ENCODE measurements around the gene CCDC171.
"Not testable (repeated sequence)": the region's sequence is repeated elsewhere in the genome, so short reads cannot be mapped to it uniquely, and the experiment has no call there.

The CCDC171 gene

DNA sequence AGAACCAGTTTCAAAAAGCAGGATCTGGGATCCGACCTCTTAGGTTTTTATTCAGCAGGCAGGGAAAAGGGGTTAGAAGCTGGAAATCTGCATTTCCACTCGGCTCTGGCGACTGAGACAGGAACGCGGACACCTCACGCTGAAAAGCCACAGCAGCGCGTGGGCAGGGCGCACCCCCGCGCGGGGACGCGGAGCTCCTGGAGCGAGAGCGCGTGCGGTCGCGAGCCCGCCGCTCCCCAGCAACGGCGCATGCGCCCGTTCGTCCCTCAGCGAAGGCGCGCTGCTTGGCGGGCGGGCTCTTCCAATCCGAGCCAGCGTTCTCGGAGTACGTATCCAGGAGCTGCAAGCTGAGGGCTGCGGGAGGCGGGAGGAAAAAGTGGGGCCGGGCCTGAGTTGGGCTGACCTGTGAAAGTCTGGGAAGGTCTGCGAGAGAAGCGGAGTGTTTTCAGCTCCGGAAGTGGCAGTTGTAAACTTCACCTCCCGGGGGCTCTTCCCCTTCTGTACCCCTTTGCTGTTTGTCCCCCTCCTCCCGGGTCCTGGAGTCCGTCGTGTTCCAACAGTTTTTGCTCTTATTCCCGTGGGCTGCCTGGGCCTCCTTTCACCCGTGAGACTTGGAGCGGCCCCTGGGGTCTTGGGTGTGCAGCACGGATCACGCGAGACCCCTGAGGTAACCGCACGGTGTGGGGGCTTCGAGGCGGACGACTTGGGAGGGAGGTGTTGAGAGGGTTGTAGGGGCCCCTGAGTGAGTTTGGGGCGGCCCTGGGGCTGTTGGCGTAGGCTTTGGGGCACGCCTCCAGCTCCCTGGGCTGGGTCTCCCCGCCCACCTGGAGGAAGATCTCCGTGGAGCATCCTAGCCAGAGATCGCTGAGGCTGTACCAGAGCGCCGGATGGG, at the start of gene CCDC171:
CCDC171 (plus strand) TSS at position 408 of the 892 bp plus-strand sequence. CDS start 11,046 bp downstream, outside the sequence.
- DNase-seq (ENCODE audit: low read depth), result peak; percentile 60

- DNase-seq (ENCODE audit: low read depth), result no peak
These were observed 46.9 kb upstream of the CCDC171 start for GRCh38 chr9:15505921-15506320.

GRCh38 chr9:15509931-15510788, 42.7 kb upstream of the CCDC171 start:
- peak; percentile 32 for DNase-seq (ENCODE audit: low read depth)

- peak; percentile 64 for DNase-seq (ENCODE audit: low read depth)
These were observed 41.9 kb upstream of the CCDC171 start, which contains the start of gene PSIP1 for GRCh38 chr9:15510789-15511575. TSS of gene PSIP1 (minus strand) at chr9:15510970. CDS start at chr9:15510188, 782 bp downstream.

GRCh38 chr9:15512204-15512603, 40.6 kb upstream of the CCDC171 start:
- DNase-seq (ENCODE audit: low read depth), result no peak

- DNase-seq (ENCODE audit: low read depth), result no peak
These were observed 40.0 kb upstream of the CCDC171 start for GRCh38 chr9:15512889-15513288.

DNA sequence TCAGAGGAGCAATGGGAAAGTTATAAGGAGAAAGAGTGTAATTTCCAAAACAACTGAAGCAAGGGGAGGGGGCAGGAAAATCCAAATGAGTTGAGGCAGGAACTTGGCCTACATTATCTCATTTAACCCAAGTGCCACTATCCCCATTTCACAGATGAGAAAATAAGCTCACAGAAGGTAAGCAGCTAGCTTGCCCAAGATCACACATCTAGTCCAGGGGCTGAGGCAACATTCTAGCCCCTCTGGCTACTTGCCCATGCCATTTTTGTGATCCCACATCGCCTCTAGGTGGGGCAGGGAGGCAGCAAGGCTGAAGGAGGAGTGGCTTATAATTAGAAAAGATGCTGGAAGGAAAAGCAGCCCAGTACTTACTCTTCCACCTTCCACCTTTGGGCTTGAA, 39.5 kb upstream of the CCDC171 start:
- no peak for DNase-seq (ENCODE audit: low read depth)

- no peak for DNase-seq (ENCODE audit: low read depth)
These were observed 33.0 kb upstream of the CCDC171 start for GRCh38 chr9:15519831-15520230.

DNA sequence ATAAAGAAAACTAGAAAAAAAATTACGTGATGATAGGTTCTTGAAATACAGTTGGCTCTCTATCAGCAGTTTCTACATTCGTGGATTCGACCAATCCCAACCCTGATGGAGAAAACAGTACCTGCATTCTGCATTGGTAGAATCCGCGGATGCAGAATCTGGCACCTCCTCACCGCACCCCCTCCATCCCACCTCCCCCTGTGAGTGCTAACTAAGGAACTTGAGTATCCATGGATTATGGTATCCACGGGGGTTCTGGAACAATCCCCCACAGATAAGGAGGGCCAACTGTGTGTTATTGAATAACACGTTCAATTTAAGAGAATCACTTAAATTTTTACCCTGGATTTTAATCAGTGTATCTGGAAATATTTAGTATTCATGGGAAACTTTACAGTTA, 31.6 kb upstream of the CCDC171 start:
- no peak for DNase-seq (ENCODE audit: low read depth)

DNA sequence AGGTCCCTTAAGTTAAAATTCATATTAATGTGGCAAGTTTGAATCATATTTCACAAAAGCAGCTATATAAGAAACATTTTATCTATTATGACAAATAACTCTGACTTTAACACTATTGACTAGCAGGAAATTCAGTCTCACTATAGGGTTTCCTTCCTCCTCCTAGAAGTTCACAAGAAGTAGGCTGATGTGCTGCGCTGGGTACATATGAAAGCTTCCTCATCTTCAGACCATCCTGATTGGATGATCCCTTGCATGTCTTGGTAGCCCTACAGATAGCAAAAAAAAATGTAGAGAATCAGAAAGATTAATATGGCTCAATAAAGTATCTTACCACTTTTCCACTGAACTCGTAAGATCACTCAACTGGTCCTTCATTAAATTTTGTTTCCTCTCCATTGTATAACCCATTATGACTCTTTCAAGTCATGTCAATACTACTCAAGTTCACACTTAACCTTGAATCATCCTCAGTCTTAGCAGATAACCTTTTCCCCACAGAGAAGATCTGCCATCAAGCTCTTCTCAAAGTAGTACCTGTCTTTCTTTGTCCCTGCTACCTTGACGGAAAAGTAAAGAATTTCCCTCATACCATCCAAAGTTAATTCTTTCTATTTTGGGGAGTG, 30.6 kb upstream of the CCDC171 start:
- no peak for DNase-seq (ENCODE audit: low read depth)

DNA sequence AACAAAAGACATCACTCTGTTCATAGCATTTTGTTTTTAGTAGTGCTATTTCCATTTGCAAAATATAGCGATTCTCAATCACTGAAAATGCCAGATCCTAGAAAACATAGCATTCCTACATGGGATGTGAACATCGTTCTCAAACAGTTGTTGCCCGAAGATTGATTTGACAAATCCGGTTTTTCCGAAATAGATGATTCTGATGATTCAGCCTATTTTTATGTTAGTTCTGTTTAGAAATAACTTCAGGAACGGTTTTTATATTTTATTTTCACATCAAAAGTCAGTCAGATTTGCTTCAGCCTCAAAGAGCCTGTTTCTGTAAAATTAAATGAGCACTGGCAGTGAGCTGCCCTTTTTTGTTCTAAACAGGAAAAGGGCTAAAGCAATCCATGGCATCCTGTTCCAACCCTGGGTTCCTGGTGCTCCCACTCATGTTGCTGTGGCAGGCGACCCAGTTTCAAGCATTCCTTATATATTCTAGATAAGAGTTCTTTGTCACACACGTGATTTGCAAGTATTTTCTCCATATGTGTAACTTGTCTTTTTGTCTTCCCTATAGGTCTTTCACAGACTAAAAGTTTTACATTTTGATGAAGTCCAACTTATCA, 27.9 kb upstream of the CCDC171 start:
- DNase-seq (ENCODE audit: low read depth), result no peak

- DNase-seq (ENCODE audit: low read depth), result no peak
These were observed 26.9 kb upstream of the CCDC171 start for GRCh38 chr9:15525958-15526357.

DNA sequence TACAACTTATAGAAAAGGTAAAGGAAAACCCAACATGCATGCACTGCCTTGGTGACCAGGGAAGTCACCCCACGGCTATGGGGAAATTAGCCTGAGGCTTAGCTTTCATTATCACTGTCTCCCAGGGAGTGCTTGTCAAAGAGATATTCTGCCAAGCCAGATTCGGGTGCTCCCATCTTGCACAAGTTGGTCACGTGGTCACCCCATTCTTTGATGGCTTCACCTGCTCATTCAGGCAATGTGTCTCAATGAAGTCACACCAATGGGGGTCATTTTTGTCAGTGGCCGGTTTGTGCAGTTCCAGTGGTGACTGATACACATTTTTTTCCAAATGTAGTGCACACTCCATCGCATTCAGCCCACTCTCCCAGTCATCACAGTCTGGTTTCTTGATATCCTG, 25.8 kb upstream of the CCDC171 start:
- DNase-seq (ENCODE audit: low read depth), result not testable (repeated sequence)

GRCh38 chr9:15529566-15530324, 23.1 kb upstream of the CCDC171 start:
- no peak for DNase-seq (ENCODE audit: low read depth)

DNA sequence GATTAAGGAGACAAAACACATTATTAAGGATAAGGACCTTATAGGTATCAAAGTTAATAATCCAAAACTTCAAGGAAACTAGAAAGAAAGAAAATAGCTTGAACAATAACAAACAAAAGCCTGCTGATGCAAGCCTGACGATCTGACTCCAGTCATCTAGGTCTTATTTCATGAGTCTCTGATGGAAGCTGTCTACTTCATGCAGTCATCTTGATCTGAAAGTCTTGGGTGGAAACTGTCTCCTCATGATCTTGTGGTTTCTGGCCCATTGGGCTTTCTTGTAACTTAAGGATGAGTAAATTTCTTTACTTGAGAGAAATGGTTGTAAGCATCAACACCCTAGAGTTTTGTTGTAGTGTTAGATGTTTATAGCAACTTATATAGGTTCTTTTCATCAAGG, 21.5 kb upstream of the CCDC171 start:
- no peak for DNase-seq (ENCODE audit: low read depth)

DNA sequence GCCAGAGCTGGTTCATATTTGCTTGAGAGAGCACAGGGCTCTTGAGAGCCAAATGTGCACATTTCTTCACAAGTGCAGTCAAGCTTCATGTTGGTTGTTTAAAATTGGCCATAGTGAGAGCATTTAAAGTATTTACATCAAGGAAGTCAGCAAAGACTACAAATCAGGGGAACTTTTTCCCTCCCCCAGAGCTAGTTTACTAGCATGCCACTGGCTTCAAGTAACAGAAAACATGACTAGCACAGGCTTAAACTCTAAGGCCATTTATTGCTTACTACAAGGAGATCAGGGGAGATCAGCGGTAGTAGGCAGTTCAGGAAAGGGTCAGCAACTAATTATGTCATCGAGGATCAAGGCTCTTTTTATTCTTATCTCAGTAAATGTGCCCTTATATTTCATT, 11.0 kb upstream of the CCDC171 start:
- DNase-seq (ENCODE audit: low read depth), result no peak

DNA sequence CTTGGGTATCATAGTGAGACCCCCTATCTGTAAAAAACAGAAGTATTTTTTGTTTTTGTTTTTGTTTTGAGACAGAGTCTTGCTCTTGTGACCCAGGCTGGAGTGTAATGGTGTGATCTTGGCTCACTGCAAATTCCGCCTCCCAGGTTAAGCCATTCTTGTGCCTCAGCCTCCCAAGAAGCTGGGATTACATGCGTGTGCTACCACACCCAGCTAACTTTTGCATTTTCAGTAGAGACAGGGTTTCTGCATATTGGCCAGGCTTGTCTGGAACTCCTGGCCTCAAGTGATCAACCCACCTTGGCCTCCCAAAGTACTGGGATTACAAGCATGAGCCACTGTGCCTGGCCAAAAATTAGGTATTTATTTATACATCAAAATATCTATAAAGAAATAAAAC, 10.2 kb upstream of the CCDC171 start:
- no peak for DNase-seq (ENCODE audit: low read depth)

- DNase-seq (ENCODE audit: low read depth), result no peak
These were observed 9.6 kb upstream of the CCDC171 start for GRCh38 chr9:15543047-15543813.

GRCh38 chr9:15549611-15550010, 3.2 kb upstream of the CCDC171 start:
- no peak for DNase-seq (ENCODE audit: low read depth)

DNA sequence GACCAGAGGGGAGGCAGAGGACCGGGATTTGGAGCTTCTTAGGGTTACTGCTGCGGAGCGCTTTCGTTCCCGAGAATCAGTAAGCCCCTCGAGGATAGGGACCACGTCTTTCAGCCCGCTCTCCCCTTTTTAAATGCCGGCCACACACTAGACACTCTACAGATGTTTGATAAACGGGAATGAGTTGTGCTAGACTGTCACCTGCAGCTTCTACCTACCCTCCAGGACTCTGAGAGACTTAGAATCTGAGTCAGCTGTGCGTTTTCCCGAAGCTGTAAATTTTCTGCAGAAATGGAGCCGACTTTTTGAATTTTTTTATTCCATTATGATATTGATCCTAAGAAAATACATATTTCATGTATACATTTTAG, 670 bp downstream of the CCDC171 start:
- DNase-seq (ENCODE audit: low read depth), result no peak

Measured in stimulated activated CD8-positive, alpha-beta memory T cell treated with anti-CD3 and anti-CD28 coated beads, Interleukin-7, amount 100 ng/mL, for 24 hours (primary cell).